ENCODE measurements around the gene SLC9A9.

DNA sequence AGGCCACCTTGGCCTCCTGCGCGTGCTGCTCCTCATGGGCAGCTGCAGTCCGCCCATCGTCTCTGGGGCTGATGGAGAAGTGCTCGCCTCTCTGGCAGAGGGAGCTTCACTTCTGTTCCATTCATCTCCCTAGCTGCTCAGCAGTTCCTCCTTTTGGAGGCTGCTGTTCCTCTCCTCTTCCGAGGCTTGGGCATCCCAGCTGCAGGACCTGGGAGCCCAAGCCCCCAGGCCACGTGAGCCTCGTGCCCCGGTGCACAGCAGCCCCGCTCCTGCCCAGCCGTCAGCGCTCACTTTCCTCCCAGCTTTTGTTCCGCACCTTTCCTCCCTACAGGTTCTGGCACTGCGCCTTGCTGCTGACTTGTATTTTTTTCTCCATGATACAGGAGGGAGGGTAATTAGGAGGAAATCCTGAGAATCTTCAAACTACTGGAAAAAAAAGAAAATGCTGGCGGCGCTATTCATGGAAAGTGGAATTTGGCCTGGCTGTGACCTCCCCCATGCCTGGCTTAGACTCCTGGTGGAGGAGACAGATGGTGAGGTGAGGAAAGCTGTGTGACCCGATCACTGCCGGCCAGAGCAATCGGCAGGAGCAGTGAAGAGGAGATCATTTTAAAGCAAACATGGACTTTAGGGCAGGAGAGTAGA is 518.6 kb downstream of the SLC9A9 start:
- TF ChIP-seq, protein P1, sequence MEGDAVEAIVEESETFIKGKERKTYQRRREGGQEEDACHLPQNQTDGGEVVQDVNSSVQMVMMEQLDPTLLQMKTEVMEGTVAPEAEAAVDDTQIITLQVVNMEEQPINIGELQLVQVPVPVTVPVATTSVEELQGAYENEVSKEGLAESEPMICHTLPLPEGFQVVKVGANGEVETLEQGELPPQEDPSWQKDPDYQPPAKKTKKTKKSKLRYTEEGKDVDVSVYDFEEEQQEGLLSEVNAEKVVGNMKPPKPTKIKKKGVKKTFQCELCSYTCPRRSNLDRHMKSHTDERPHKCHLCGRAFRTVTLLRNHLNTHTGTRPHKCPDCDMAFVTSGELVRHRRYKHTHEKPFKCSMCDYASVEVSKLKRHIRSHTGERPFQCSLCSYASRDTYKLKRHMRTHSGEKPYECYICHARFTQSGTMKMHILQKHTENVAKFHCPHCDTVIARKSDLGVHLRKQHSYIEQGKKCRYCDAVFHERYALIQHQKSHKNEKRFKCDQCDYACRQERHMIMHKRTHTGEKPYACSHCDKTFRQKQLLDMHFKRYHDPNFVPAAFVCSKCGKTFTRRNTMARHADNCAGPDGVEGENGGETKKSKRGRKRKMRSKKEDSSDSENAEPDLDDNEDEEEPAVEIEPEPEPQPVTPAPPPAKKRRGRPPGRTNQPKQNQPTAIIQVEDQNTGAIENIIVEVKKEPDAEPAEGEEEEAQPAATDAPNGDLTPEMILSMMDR (IDR thresholded peaks at IDR 0.05) = no peak
- TF ChIP-seq POLR2A (IDR thresholded peaks at IDR 0.05; ENCODE audit: low read depth) (no peak), POLR2AphosphoS5 (IDR thresholded peaks at IDR 0.05) (no peak), EP300 (IDR thresholded peaks at IDR 0.05) (no peak)

All from esophagus muscularis mucosa (tissue), 4 donors.